NCI-H1092 (cell line): ENCODE data around the gene HCFC2.

Experiments
- DNase-seq: peaks from one replicate; lab custom pipeline; 2025; lab: John Stamatoyannopoulos, UW

The HCFC2 gene

DNA sequence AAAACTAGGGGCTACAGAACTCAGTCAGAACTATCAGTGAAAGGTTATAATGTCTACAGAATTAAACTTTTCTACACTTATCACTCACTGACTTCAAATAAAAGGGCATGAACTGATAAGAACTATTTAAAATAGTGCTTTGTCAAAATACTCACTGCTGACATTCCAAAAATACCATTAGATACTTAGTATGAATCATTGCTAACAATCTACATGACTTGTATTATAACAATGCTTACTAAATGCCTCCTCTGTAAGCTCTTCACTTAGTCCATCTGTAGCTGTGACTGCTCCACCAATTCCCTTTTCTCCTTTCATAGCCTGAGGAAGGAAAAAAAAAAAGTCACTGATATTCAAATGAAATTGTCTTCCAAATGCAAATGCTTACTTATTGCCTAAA lies 56.7 kb downstream of the HCFC2 start:
- no peak for DNase-seq

DNA sequence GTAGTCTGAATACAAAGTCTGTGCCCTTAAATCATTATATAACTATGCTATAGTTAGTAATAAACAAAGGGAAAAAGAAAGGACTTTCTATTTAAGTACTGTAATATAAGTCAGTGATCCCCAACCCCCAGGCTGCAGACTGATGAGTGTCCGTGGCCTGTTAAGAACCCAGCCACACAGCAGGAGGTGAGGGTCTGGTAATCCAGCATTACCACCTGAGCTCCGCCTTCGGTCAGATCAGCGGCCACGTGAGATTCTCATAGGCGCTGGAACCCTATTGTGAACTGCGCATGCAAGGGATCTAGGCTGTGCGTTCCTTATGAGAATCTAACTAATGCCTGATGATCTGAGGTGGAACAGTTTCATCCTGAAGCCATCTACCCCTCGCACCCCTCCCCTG lies 58.0 kb downstream of the HCFC2 start:
- no peak for DNase-seq

DNA sequence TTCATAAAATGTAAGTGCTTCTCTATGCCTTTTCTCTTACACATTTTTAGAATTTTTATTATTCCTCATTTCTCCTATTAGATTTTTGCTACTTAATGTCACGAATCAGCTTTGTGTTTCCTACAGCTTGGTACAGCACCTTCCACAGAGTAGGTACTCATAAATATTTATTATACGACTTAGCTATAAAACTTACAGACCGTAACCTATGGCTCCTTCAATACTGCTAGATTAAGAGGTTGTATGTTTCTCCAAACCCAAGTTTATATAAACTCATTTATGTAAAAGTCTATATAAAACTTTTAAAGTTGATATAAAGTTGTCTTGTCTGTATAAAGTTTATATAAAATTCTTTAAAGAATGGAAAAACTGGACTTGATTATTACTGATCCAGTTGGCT lies 62.2 kb downstream of the HCFC2 start:
- DNase-seq = no peak

DNA sequence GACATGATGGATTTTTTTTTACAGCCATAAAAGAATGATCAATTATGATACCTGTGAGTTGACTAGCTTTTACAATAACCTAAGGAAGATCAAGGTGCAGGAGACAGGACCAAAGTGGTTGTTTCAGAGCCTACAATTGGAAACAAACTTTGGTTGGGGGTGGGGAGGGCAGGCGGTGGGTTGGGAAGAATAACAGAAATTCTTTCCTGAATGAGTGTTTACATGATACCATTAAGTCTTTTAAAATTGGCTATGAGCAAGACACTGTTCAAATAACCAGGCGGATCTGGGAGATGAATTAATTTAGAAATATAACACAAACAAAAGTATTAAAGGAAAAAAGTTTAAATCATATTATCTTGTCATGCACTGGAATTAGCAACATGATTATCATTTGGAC lies 66.4 kb downstream of the HCFC2 start:
- no peak for DNase-seq

DNA sequence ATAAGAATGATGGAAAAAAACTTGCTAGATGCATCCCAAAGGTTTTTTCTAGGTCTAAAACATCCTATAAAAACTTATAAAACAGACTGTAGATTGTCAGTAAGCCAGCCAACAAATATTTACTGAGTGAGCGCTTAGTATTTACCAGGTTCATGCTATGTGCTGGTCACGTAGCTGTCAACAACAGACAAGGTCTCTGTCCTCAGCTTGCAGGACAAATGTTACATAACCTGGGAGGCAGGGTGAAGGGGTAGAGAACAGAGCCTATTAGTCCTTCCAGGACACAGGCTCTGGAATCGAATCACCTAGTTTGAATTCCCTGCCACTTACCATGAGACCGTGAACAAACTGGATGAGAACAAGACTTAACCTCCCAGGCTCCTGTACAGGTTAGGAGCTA lies 67.3 kb downstream of the HCFC2 start:
- DNase-seq = no peak

DNA sequence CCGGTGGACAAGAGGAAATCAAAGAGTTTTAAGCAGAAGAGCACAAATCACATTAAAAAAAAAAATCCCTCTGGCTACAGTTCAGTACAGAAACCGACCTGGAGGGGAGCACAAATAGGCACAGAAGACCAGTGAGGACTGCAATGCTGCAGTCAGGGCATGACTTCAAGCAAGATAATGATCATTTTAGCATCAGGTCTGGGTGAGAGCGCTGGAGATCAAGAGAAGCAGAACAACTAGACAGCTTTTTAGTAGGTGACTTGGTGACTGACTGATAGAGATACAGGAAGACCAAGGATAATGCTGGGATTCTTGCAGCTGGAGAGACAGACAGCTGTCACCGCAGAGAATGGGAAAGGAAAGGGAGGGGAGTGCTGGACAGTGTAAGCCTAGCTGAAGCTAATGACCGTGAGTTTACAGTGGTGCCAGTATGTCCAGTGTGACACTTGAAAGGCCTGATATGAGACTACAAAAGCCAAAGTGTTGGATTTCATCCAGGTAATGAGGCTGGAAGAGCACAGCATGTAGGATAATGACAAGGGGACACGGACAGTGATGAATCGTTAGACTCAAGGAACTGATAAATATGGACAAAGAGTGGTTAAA lies 68.1 kb downstream of the HCFC2 start:
- DNase-seq = peak; percentile 41

DNA sequence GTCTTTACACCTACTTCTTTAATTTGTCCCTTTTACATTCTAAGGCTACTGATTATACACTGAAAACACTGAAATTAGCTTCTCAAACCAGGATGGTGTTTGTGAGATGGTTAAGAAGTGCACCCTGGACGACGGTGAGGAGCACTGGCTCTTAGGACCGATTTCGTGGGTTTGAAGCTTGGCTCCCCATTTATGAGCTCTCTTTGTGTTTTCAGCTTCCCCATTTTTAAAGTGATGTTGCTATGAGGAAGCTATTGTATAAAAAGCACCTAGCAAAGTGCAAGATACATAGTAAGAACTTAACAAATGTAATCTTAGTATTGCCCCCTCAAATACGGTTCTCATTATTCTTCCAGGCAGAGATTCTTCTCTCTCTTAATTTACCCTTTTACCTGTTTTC lies 69.0 kb downstream of the HCFC2 start:
- no peak for DNase-seq

DNA sequence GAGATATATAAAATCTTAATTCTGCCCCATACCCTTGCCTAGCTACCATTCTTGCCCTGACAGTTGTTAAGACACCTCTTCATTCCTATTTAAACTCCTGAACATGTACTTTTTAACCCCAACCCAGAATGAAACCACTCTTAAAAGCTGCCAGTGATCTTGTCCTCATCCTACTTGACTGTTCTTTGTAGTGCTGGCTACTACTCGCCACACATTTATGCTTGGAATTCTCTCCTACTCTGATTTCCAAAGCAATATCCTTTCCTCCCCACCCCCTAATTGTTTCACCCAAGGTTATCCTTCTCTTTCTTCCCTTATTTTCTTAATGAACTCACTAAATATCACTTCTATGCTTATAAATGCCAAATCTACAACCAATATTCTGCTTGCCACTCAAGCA lies 69.5 kb downstream of the HCFC2 start:
- DNase-seq = no peak

DNA sequence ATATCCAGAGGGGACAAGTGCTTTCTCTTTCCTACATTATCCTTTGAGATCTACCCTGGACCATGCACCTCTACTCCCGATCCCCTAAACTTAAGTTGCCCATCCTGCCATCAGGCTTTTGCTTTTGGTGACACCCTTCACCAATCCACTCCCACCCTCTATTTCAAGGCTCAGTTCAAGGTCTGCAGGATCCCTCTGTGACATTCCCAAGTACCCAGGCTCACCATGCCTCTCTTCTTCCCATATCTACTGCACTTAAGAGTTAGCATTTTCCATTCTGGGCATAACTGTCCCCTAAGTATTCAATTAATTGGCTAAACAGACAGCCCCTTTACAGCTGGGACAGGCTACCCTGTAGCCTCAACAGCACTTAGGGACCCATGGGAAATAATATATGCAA lies 70.6 kb downstream of the HCFC2 start:
- no peak for DNase-seq

DNA sequence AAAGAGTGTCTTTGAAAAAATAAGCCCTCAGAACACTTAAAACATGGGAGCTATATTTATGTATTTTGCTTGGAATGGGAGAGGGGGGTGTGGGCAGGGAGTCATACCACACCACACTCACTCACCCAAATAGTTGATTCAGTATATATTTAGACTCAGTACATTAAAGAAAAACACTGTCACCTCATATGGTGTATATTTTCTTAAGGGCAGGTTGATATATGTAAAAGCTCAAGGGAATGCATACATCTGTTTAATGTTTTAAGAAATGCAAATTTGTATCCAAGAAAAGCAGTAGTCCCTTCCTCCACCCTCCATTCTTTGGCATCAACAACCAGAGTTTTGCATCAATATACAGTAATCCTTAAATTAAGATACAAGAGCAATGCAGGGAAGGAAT lies 72.2 kb downstream of the HCFC2 start:
- no peak for DNase-seq

DNA sequence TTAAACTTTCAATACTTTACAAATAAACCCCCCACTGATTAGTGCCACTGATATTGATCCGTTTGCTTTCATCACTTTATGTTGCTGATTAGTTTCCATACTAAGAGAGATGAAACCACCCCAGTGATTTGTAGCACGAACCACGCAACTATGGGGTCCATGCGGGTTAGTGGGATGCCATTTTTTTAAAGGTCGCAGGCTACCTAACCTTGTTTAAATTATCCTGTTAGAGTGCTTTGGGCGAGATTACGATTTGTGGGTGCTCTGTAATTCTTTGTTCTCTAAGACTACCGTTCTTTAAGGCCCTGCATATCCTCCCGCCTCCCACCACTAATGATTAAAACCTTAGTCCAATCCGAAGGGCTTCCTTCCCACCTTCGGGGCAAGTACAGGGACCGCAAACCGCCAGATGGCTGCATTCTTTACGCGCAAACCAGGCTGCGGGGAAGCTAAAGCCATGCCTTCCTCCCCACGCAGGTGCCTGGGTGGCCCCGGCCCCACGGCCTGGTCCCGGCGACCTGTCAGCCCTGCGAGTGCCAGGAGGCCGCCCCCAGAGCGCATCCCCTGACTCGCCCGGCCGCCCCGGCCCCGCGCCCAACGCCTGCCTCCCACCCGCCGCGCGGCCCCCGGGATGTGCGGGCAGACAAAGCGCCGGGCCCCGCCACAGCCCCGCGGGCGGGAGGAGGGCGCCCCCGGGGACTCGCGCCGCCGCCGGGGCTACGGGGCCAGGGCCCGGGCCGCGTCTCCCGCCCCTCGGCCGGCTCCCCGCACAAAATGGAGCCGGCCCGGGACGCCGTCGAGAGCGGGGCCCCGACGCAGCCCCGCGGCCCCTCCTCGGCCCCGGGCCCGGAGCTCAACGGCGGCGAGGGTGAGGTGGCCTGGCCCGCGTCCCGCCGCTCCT lies 72.9 kb downstream of the HCFC2 start:
- no peak for DNase-seq

DNA sequence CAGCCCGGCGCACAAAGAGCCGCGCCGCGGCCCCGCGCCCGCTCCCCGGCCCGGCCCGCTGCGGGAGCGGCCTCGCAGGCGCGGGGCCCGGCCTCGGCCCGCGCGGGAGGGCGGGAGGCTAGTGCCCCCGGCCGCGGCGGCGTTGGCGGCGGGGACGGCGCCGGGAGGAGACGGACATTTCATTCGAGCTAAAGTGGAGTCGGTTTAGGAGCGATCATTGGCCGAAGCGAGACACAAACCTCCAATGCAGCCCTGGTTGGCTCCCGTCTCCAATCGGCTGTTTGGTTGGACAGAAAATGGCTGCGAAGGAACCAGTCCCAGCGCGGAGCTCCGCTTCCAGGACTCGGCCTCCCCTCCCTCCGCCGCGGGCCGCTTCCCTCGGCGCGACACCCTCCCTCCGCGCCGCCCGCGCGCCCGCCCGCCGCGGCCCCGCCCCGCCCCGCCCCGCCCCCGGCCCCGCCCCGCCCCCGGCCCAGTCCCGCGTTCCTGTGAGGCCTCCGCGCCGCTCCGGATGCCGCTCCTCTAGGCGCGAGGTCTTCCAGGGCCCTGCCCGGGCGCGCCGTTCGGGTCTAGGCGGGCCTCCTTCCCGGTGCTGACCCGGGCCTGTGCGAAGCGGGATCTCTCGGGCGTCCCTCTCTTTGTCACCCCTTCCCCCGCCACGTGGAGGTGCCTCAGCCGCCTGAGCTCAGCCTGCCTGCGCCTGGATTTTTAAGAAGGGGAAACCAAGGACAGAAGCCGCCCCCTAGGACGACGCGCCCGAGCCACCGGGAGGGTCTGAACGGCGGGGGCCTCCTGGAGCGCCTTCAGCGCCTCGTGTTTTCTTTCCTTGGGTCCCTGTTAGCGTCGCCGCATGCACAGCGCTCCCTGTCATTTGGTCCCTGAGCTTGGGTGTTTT lies 73.8 kb downstream of the HCFC2 start, which contains the start of gene NFYB:
Gene NFYB, minus strand, starts transcription at position 309 of the 895 bp plus-strand sequence. CDS start 2,757 bp downstream, outside the sequence.
- peak; percentile 93 for DNase-seq

DNA sequence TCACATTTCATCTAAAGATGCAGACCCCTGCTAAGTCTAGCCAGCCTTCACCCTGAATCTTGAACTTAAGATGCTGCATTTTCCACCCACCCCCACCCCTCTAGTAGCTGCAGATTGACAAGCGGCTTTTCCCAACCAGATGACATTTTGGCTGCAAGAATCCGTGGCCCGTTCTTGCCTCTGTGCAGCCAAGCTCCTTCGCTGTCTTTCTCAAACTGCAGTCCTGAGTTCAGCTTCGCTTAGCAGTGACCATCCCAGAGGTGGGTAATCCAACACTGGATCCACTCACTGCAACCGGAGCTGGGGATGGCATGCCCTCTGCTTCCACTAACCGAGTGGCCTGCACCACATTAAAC lies 74.4 kb downstream of the HCFC2 start:
- DNase-seq = no peak

DNA sequence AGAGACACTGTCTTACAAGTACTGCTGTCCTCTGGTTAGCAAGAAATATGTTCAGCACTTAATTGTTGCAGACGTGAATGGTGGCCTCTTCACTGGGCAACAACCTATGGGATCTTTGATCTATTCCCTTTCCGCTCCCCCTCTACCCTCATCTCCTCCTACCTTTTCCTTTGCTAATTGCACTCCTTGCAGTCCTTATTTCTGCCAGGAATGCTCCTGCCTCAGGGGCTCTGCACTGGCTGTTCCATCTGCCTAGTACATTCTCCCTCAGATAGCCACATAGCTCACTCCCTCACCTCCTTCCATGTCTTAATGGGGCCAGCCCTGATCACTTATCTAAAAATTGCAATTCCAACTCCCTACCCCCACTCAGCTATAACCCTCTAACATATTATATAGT lies 78.2 kb downstream of the HCFC2 start:
- no peak for DNase-seq

DNA sequence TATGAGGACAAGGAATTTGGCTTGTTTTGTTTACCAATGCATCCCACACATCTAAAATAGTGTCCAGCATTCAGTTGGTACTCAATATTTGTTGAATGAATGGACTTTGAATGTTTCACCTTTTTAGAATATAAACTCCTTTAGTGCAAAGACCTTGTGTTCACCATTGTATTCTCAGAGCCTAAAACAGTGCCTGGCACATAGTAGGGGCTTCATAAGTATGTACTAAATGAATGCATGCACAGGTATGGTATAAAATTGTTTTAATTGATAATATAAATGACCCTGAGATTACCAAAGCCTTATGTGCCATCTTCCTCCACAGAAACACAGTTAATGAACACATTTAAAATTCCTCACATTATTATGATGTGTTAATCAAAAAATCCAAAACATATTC lies 78.7 kb downstream of the HCFC2 start:
- DNase-seq = no peak

DNA sequence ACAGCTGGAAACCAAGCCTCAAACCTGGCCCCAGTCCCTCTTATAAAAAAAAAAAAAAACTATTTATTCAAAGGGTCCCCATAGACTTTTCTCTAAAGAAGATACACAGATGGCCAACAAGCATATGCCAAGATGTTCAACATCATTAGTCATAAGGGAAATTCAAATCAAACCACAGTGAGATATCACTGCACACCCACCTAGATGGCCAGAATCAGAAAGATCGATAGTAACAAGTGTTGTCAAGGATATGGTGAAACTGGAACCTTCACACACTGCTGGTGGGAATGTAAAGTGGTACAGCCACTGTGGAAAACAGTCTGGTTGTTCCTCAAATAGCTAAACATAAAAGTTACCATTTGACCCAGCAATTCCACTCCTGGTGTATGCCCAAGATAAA lies 79.6 kb downstream of the HCFC2 start:
- DNase-seq = no peak

DNA sequence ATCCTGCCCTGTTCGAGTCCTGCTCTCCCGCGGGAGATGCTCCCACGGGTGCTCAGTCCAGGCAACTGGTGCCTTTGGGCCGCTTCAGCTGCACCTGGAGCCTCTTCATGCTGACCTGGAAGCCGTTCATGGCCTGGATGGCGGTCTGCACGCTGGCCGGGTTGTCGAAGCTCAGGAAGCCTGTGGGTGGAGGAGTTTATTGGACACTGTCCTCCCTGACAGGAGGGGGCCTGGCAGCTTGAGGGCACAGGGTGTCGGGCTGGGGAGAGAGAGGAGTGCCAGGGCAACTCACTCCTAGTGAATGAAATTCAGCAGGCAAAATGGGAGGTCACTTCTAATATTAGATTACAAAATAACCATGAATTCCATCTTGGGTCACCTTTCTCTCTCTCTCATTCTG lies 83.0 kb downstream of the HCFC2 start:
- no peak for DNase-seq

DNA sequence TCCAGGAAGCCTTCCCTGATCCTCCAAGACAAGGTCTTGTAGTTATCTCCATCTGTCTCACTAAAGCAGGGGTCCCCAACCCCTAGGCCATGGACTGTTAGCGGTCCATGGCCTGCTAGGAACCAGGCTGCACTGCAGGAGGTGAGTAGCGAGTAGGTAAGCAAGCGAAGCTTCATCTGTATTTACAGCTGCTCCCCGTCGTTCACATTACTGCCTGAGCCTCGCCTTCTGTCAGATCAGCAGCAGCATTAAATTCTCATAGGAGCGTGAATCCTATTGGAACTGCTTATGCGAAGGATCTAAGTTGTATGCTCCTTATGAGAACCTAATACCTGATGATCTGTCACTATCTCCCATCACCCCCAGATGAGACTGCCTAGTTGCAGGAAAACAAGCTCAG lies 86.1 kb downstream of the HCFC2 start:
- no peak for DNase-seq

DNA sequence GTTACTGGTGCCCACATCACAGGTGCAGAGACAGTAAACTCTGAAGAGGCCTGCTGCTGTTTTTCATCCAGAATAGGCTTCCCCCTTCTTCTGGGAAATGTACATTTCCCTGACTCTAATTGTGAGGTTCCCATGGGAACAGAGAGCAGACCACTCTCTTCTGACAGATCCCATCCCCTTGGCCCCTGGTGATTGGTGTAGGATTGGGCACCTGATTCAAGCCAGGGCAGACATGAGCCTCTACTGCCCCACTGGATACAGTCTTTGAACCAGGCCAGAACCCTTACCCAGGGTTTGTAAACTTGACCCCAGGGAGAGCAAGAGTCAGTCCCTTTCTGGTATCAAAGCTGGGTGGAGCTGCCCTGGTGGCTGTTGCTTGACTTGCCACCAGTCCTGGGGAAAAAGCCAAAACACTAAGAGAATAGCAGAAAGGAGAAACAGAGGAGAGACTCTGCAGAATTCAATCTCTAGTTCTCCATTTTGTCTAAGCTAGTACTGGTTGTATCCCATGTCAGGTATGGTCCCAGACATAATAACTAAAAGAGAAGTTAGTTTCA lies 88.4 kb downstream of the HCFC2 start:
- DNase-seq = no peak

DNA sequence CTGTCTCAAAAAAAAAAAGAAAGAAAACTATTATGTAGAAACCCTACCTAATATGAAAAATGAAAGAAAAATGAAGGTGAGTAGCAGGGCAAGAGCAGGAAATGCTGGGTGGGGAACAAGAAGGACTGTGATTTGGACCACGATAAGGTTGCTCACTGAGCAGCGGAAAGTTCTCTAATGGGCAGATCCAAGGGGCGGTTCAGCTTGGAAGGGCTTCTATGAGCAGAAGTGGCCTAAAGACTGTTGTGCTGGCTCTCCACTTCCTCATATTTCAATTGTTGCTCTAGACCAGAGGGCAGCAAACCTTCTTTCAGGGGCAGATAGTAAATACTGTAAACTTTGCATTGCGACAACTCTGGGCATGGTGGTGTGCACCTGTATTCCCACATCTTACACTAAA lies 90.0 kb downstream of the HCFC2 start:
- DNase-seq = no peak

DNA sequence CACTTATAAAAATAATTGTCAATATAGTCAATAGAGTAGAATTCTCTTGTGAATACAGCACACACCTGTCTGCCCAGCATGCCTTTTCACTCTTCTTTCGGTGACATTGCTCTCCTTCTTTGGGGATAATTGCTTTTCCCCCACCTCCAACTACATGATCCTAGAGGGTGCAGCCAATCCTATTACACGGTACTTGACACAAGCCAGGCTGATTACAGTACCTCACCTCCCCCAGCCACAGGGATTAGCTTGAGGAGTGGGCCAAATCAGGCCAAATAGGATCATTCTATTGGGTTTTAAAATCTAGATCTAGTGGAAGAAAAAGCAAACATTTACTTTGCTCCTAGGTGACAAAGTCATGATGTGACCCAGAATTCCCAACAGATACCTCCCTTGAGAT lies 90.5 kb downstream of the HCFC2 start:
- DNase-seq = no peak
